K562 (cell line): ENCODE measurements around the gene TOR1AIP1. TPM values are rescaled to one million over a fixed set of nuclear protein-coding genes. Genes with fewer than 3 reads are reported as not detected.

Source experiments
- ATAC-seq: fragments of 200-7000 bp; cut with Tn5 transposase; 3 replicates; pipeline ENCODE4 v1.9.1; 2020; ENCODE audit warnings: moderate library complexity
- BruUV-seq: library from RNA; stranded (reverse); fragments of 400-500 nt; replicated peaks from 2 replicates; lab custom pipeline; 2021; lab: Mats Ljungman, UMichigan
- CTCF ChIA-PET: fragments of 300-600 bp; formaldehyde crosslinking; extraction: SDS; loops from one replicate; lab custom pipeline; 2021; ENCODE audit warnings: low intra/inter-chr PET ratio; lab: Yijun Ruan, JAX
- POLR2A ChIA-PET: fragments of 300-600, 350-650 bp; sonication (Branson Sonifier 250); formaldehyde crosslinking; extraction: SDS; loops from one replicate; lab custom pipeline; 2021; ENCODE audit warnings: antibody characterized with exemption, inconsistent platforms; lab: Yijun Ruan, JAX
- DNase-seq, 4 experiments: peaks; one replicate each; pipeline versions ENCODE4 v3.0.0 to v3.0.0-alpha.2; 2011 to 2018; ENCODE audit warnings: low spot score in 3 of 4, mixed read lengths in 3 of 4; ENCODE audit errors: extremely low read depth in 1 of 4
- FAIRE-seq: peaks from 2 replicates; lab custom pipeline; 2011; peaks lifted over from hg19 to GRCh38; lab: Jason Lieb, UNC
- H2AFZ ChIP-seq: 2 replicates; pipeline ENCODE4 v1.6.0; 2011; ENCODE audit warnings: low read depth, low read length, control low read depth, inconsistent platforms
- H3K27ac ChIP-seq: fragments of 200-600 bp; 3 replicates; pipeline ENCODE4 v1.8.0; 2011; ENCODE audit warnings: low read depth, mild to moderate bottlenecking, control low read depth, inconsistent platforms, low read length, moderate library complexity, mixed read lengths; ENCODE audit errors: extremely low read depth
- H3K27me3 ChIP-seq, 2 experiments: fragments of 300-600 bp in 1 of 2; 2 replicates in 1 of 2; 3 replicates in 1 of 2; pipeline versions ENCODE4 v1.6.0 to v1.8.0; 2011; ENCODE audit warnings: inconsistent platforms in 2 of 2, low read length in 2 of 2, mild to moderate bottlenecking in 1 of 2, mixed read lengths in 1 of 2, moderate library complexity in 1 of 2; ENCODE audit not compliant: control insufficient read depth in 2 of 2, insufficient read depth in 2 of 2
- H3K36me3 ChIP-seq: fragments of 300-600 bp; 3 replicates; pipeline ENCODE4 v1.8.0; 2011; ENCODE audit warnings: mild to moderate bottlenecking, low read length, inconsistent platforms; ENCODE audit not compliant: control insufficient read depth, insufficient read depth
- H3K4me1 ChIP-seq, 2 experiments: fragments of 200-600 bp in 1 of 2; replicated peaks in 1 of 2; 2 replicates in 1 of 2; 3 replicates in 1 of 2; pipeline versions ENCODE4 v1.5.1 to v1.8.0; 2011; ENCODE audit warnings: inconsistent platforms in 2 of 2, low read length in 2 of 2, mild to moderate bottlenecking in 1 of 2, mixed read lengths in 1 of 2, moderate library complexity in 1 of 2; ENCODE audit not compliant: control insufficient read depth in 2 of 2, insufficient read depth in 2 of 2
- H3K4me2 ChIP-seq: 2 replicates; pipeline ENCODE4 v1.6.1; 2011; ENCODE audit warnings: low read length, control low read depth, inconsistent platforms, mixed read lengths; ENCODE audit not compliant: insufficient read depth
- H3K4me3 ChIP-seq: fragments of 200-600 bp; sonication (generic), shearing (Covaris generic); 2 replicates; pipeline ENCODE4 v1.5.1; 2016; ENCODE audit warnings: control low read depth, inconsistent platforms
- H3K79me2 ChIP-seq: fragments of 200-600 bp; 3 replicates; pipeline ENCODE4 v1.8.0; 2011; ENCODE audit warnings: low read length, inconsistent platforms; ENCODE audit not compliant: control insufficient read depth, insufficient read depth
- H3K9ac ChIP-seq, 2 experiments: 2 replicates each; pipeline versions ENCODE4 v1.6.0 to v1.6.1; 2011; ENCODE audit warnings: low read depth in 2 of 2, low read length in 2 of 2, control low read depth in 1 of 2, inconsistent platforms in 1 of 2, mild to moderate bottlenecking in 1 of 2, mixed read lengths in 1 of 2; ENCODE audit not compliant: insufficient read depth in 1 of 2
- H3K9me1 ChIP-seq: one replicate; pipeline ENCODE4 v1.6.0; 2011; ENCODE audit warnings: inconsistent platforms, mild to moderate bottlenecking, low read length, moderate library complexity; ENCODE audit not compliant: control insufficient read depth, insufficient read depth
- H3K9me3 ChIP-seq: replicated peaks from 2 replicates; pipeline ENCODE4 v1.5.1; 2011; ENCODE audit warnings: low read depth, low read length, inconsistent platforms; ENCODE audit not compliant: control insufficient read depth, insufficient read depth
- H4K20me1 ChIP-seq: replicated peaks from 2 replicates; pipeline ENCODE4 v1.6.1; 2011; ENCODE audit warnings: low read length, inconsistent platforms, mixed read lengths; ENCODE audit not compliant: control insufficient read depth, insufficient read depth
- ETV1 ChIP-seq: fragments of 450-650 bp; conservative IDR thresholded peaks from 2 replicates; pipeline ENCODE4 v1.6.1; 2016; ENCODE audit warnings: missing genetic modification characterization, control low read depth, low read depth, missing compliant biosample characterization
- HIVEP1 ChIP-seq: fragments of 250-450 bp; sonication (Bioruptor Pico); IDR thresholded peaks from 2 replicates; pipeline ENCODE4 v1.4.0; 2020; ENCODE audit warnings: mild to moderate bottlenecking
- KLF10 ChIP-seq: fragments of 250-450 bp; sonication (Bioruptor Pico); IDR thresholded peaks from 2 replicates; pipeline ENCODE4 v1.6.1; 2021; ENCODE audit warnings: matching md5 sums
- MED1 ChIP-seq: sonication (generic); formaldehyde crosslinking; IDR thresholded peaks from 2 replicates; pipeline ENCODE4 v1.8.1; 2023; ENCODE audit warnings: missing genetic modification reagents, borderline replicate concordance
- MEIS2 ChIP-seq: fragments of 450-650 bp; IDR thresholded peaks from 2 replicates; pipeline ENCODE4 v1.6.1; 2014; ENCODE audit warnings: mild to moderate bottlenecking; ENCODE audit not compliant: partially characterized antibody
- PHF20 ChIP-seq: fragments of 450-650 bp; IDR thresholded peaks from 2 replicates; pipeline ENCODE4 v1.6.1; 2018; ENCODE audit not compliant: partially characterized antibody
- PML ChIP-seq: IDR thresholded peaks from 2 replicates; pipeline ENCODE4 v1.6.1; 2012; ENCODE audit warnings: low read length, inconsistent platforms
- POLR2A ChIP-seq: fragments of 450-650 bp; conservative IDR thresholded peaks from 2 replicates; pipeline ENCODE4 v1.6.1; 2016
- POLR3A ChIP-seq: IDR thresholded peaks from 2 replicates; pipeline ENCODE4 v1.6.1; 2011; ENCODE audit warnings: borderline replicate concordance, mild to moderate bottlenecking, moderate library complexity; ENCODE audit not compliant: insufficient read length, insufficient read depth; ENCODE audit errors: extremely low read depth
- SAFB2 ChIP-seq: fragments of 200-400 bp; formaldehyde crosslinking; IDR thresholded peaks from 2 replicates; pipeline ENCODE4 v1.6.1; 2018; ENCODE audit warnings: borderline replicate concordance, low read length, low read depth, moderate library complexity; ENCODE audit not compliant: severe bottlenecking
- SIN3B ChIP-seq: fragments of 450-650 bp; IDR thresholded peaks from 2 replicates; pipeline ENCODE4 v1.6.1; 2017; ENCODE audit warnings: low read depth, mild to moderate bottlenecking, moderate library complexity
- ZNF175 ChIP-seq: fragments of 200-800 bp; sonication (Bioruptor generic); IDR thresholded peaks from 2 replicates; pipeline ENCODE4 v1.6.1; 2016; ENCODE audit warnings: low read depth, mild to moderate bottlenecking, missing genetic modification characterization, missing compliant biosample characterization
- ZNF184 ChIP-seq: sonication (generic); formaldehyde crosslinking; IDR thresholded peaks from 2 replicates; pipeline ENCODE4 v1.5.0; 2020; ENCODE audit warnings: missing genetic modification reagents
- WGBS: fragments of 100-300 bp; shearing (Covaris generic); methylation state at CpG from one replicate; pipeline ENCODE4 v1.1.6; 2016; ENCODE audit warnings: low coverage, mixed read lengths; ENCODE audit not compliant: insufficient coverage; ENCODE audit errors: missing lambda C conversion rate; 5-methylcytosine and 5-hydroxymethylcytosine counted together
- in situ Hi-C: fragments of 300-500 bp; cut with MboI; formaldehyde crosslinking; loops from 4 replicates; pipeline ENCODE4 v1.15.0; 2018; ENCODE audit warnings: inconsistent platforms, mixed read lengths
- intact Hi-C: fragments of 100-400 bp; cut with micrococcal nuclease; formaldehyde crosslinking; loops from 2 replicates; pipeline ENCODE4 v1.14.2; 2022
- polyA plus RNA-seq, 8 experiments: library from polyadenylated mRNA; depleted of rRNA in 4 of 8; stranded (reverse) in 5 of 8; unstranded in 3 of 8; fragments of >200 nt; fragmentation: Nextera tagmentation in 2 of 8; fragmentation: Illumina TruSeq in 1 of 8; extraction: Ambion mirVana in 2 of 8; extraction: Trizol in 1 of 8; gene quantifications; 2 replicates each; pipeline versions ENCODE4 v1.2.1 to v1.2.3, GENCODE V29; 2011 to 2014; ENCODE audit warnings: inconsistent platforms in 1 of 8, missing spikeins in 1 of 8
- total RNA-seq, 7 experiments: library from RNA; depleted of rRNA in 6 of 7; stranded (reverse); fragments of >200 nt in 6 of 7; fragmentation: Illumina TruSeq in 2 of 7; extraction: Trizol in 2 of 7; gene quantifications; 2 replicates each; pipeline versions ENCODE4 v1.2.1 to v1.2.3, GENCODE V29; 2011 to 2021; ENCODE audit warnings: low replicate concordance in 1 of 7
- TF ChIP-seq, protein P1 (sequence below): sonication (generic); formaldehyde crosslinking; IDR thresholded peaks from 2 replicates; pipeline ENCODE4 v1.8.0; 2022; ENCODE audit warnings: mild to moderate bottlenecking, missing genetic modification reagents, borderline replicate concordance
- TF ChIP-seq, protein P2 (sequence below): fragments of 200-800 bp; sonication (Bioruptor generic); IDR thresholded peaks from 2 replicates; pipeline ENCODE4 v1.6.1; 2017; ENCODE audit warnings: missing genetic modification characterization, missing compliant biosample characterization
- TF ChIP-seq, protein P3 (sequence below): sonication (generic); formaldehyde crosslinking; IDR thresholded peaks from 2 replicates; pipeline ENCODE4 v1.8.0; 2022; ENCODE audit warnings: missing genetic modification reagents, mild to moderate bottlenecking, borderline replicate concordance
- TF ChIP-seq, protein P4 (sequence below): fragments of 250-450 bp; sonication (Bioruptor Pico); IDR thresholded peaks from 2 replicates; pipeline ENCODE4 v1.5.0; 2020; ENCODE audit warnings: mild to moderate bottlenecking

TOR1AIP1 gene
- total and polyA plus RNA-seq, 9 of the 15 experiments (the other 6 are each of a cell fraction or from before 2014, with no cell fraction given), result 18.1 to 46.9 (median 35.5) TPM

DNA sequence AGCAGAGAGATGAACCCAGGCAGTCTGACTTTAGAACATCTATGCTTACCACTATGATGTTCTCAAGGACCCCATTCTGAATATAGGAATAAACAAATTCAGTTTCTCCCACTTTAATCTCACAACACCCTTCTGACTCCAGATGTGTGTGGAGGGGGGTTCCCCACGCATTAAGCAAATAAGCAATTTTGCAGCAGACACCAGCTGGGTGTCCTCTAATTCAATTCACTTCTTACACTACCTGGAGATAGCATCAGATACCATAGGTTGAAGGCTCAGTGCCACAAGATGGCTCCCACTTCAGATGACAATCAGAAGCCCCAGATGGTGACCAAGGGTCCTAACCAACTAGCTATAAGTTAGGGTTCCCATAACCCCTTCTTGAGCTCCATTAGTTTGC lies 42.2 kb downstream of the TOR1AIP1 start:
- WGBS, result 85% methylated on average over 1 of the region's 1 CpG
- Histone ChIP-seq H3K4me1 (no peaks in the 10 kb centered on the region), H3K36me3 (peaks cover 4% of the 10 kb centered on the region; the same call in 1 of the 3 replicates), H3K9me3 (no peaks in the 10 kb centered on the region), H3K27me3 (no peaks in the 10 kb centered on the region), H3K9me1 (no peaks in the 10 kb centered on the region), H3K4me2 (no peak overlapping the region), H3K27ac (no peak overlapping the region), H3K9ac (no peak overlapping the region), H3K79me2 (no peaks in the 10 kb centered on the region), H2AFZ (no peak overlapping the region), H4K20me1 (no peaks in the 10 kb centered on the region), H3K4me3 (no peak overlapping the region)
- intact Hi-C loops (no loop called here), in situ Hi-C loops (no loop called here)
- ChIA-PET CTCF (no interaction called here), POLR2A (interaction anchor here (1.6 to 2.5 kb wide), 2 partner anchors 9 to 12 kb away, joined by 5 to 6 read pairs; no protein-coding TSS in a partner anchor)
- FAIRE-seq, result no peak
- no TSS peak for BruUV-seq
- ATAC-seq, result no peak
- no peak for DNase-seq
- TF ChIP-seq PML (no peak), POLR2A (no peak), SIN3B (no peak), POLR3A (no peak), MED1 (CRISPR knock-in tag) (no peak), SAFB2 (no peak), ETV1 (tag) (no peak), PHF20 (no peak), ZNF184 (CRISPR knock-in tag) (no peak), KLF10 (CRISPR knock-in tag) (no peak), MEIS2 (no peak), ZNF175 (no peak), HIVEP1 (CRISPR knock-in tag) (no peak)
- TF ChIP-seq, protein P1, sequence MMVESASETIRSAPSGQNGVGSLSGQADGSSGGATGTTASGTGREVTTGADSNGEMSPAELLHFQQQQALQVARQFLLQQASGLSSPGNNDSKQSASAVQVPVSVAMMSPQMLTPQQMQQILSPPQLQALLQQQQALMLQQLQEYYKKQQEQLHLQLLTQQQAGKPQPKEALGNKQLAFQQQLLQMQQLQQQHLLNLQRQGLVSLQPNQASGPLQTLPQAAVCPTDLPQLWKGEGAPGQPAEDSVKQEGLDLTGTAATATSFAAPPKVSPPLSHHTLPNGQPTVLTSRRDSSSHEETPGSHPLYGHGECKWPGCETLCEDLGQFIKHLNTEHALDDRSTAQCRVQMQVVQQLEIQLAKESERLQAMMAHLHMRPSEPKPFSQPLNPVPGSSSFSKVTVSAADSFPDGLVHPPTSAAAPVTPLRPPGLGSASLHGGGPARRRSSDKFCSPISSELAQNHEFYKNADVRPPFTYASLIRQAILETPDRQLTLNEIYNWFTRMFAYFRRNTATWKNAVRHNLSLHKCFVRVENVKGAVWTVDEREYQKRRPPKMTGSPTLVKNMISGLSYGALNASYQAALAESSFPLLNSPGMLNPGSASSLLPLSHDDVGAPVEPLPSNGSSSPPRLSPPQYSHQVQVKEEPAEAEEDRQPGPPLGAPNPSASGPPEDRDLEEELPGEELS (CRISPR knock-in tag), result no peak
- TF ChIP-seq, protein P2, sequence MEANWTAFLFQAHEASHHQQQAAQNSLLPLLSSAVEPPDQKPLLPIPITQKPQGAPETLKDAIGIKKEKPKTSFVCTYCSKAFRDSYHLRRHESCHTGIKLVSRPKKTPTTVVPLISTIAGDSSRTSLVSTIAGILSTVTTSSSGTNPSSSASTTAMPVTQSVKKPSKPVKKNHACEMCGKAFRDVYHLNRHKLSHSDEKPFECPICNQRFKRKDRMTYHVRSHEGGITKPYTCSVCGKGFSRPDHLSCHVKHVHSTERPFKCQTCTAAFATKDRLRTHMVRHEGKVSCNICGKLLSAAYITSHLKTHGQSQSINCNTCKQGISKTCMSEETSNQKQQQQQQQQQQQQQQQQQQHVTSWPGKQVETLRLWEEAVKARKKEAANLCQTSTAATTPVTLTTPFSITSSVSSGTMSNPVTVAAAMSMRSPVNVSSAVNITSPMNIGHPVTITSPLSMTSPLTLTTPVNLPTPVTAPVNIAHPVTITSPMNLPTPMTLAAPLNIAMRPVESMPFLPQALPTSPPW (CRISPR knock-in tag), result no peak
- TF ChIP-seq, protein P3, sequence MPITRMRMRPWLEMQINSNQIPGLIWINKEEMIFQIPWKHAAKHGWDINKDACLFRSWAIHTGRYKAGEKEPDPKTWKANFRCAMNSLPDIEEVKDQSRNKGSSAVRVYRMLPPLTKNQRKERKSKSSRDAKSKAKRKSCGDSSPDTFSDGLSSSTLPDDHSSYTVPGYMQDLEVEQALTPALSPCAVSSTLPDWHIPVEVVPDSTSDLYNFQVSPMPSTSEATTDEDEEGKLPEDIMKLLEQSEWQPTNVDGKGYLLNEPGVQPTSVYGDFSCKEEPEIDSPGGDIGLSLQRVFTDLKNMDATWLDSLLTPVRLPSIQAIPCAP, result no peak
- TF ChIP-seq, protein P4, sequence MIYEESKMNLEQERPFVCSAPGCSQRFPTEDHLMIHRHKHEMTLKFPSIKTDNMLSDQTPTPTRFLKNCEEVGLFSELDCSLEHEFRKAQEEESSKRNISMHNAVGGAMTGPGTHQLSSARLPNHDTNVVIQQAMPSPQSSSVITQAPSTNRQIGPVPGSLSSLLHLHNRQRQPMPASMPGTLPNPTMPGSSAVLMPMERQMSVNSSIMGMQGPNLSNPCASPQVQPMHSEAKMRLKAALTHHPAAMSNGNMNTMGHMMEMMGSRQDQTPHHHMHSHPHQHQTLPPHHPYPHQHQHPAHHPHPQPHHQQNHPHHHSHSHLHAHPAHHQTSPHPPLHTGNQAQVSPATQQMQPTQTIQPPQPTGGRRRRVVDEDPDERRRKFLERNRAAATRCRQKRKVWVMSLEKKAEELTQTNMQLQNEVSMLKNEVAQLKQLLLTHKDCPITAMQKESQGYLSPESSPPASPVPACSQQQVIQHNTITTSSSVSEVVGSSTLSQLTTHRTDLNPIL (CRISPR knock-in tag), result no peak
